SK-N-SH (cell line): Measurements from ENCODE around the gene TCEANC.

Source experiments
- TAF1 ChIP-seq: IDR thresholded peaks from 2 replicates; pipeline ENCODE4 v1.6.1; 2012; ENCODE audit warnings: low read depth, mild to moderate bottlenecking, low read length, moderate library complexity, borderline replicate concordance
- TF ChIP-seq, protein P1 (sequence below): fragments of 150-350 bp; IDR thresholded peaks from 2 replicates; pipeline ENCODE4 v1.6.1; 2016; ENCODE audit warnings: mild to moderate bottlenecking, low read depth, low read length
- TF ChIP-seq, protein P2 (sequence below): fragments of 200-600 bp; sonication (generic); IDR thresholded peaks from 2 replicates; pipeline ENCODE4 v1.6.1; 2017; ENCODE audit warnings: antibody characterized with exemption, mild to moderate bottlenecking, moderate library complexity

DNA sequence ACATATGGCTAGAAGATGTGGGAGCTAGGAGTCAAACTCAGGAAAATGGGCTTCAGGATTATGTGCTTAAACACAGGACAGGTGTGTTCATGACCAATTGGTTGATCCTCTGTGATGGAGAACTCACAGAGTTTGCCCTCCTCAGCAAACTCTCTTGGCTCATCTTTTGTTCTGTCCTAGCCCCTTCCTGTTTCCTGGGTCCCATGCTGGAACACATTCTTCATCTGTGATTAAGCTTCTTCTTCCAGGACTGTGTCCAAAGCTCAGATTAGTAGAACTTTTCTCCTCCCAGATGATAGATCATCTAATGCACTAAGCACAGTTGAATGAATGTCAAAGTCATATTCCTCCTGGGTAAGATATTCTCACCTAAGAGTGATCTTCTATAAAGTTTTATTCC lies 38.8 kb upstream of the TCEANC start:
- TF ChIP-seq TAF1 = no peak
- TF ChIP-seq, protein P1, sequence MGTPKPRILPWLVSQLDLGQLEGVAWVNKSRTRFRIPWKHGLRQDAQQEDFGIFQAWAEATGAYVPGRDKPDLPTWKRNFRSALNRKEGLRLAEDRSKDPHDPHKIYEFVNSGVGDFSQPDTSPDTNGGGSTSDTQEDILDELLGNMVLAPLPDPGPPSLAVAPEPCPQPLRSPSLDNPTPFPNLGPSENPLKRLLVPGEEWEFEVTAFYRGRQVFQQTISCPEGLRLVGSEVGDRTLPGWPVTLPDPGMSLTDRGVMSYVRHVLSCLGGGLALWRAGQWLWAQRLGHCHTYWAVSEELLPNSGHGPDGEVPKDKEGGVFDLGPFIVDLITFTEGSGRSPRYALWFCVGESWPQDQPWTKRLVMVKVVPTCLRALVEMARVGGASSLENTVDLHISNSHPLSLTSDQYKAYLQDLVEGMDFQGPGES = no peak
- TF ChIP-seq, protein P2, sequence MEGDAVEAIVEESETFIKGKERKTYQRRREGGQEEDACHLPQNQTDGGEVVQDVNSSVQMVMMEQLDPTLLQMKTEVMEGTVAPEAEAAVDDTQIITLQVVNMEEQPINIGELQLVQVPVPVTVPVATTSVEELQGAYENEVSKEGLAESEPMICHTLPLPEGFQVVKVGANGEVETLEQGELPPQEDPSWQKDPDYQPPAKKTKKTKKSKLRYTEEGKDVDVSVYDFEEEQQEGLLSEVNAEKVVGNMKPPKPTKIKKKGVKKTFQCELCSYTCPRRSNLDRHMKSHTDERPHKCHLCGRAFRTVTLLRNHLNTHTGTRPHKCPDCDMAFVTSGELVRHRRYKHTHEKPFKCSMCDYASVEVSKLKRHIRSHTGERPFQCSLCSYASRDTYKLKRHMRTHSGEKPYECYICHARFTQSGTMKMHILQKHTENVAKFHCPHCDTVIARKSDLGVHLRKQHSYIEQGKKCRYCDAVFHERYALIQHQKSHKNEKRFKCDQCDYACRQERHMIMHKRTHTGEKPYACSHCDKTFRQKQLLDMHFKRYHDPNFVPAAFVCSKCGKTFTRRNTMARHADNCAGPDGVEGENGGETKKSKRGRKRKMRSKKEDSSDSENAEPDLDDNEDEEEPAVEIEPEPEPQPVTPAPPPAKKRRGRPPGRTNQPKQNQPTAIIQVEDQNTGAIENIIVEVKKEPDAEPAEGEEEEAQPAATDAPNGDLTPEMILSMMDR = no peak
